Measurements from ENCODE around the gene RPL14.

Gene RPL14

GRCh38 chr3:40463579-40463978 lies 6.4 kb downstream of the RPL14 start:
- DNase-seq = no peak

GRCh38 chr3:40464339-40465110 lies 7.4 kb downstream of the RPL14 start:
- no peak for DNase-seq

- no peak for DNase-seq
Measured at GRCh38 chr3:40465111-40465407, 7.9 kb downstream of the RPL14 start.

- no peak for DNase-seq
Measured at GRCh38 chr3:40465456-40465855, 8.3 kb downstream of the RPL14 start.

DNA sequence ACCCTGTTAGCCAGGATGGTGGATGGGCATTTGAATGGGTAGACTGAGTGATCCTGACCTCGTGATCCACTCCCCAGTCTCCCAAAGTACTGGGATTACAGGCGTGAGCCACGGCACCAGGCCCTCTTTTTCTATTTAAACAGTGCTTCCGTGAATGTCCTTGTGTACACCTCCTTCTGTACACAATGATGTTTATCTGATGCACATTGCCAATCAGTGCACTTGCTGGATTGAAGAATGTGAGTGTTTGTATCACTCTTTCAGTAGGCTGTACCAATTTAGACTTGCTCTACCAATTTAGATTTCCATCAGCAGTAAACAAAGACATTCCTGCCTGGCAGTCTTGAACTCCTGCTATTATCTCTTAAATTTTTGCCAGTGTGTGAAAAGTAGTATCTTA lies 10.9 kb downstream of the RPL14 start:
- DNase-seq = no peak

DNA sequence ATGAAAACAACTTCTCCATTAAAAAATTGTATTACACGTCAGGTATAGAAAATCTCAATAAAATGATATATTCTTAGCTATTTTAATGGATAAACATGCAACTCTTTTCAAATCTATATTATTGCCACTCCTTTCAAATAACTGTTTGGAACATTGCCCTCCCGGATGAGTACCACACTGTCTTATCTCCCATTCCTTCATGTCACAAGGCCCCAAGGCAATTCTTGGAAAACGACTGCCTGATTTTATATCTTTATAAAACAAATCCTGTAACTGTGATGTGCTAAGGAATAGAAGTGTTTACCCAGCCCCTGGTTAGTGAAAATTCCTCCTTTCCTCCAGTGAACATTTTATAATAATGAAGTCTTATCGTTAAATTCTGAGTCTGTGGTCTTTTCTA lies 13.6 kb downstream of the RPL14 start:
- DNase-seq = no peak

DNA sequence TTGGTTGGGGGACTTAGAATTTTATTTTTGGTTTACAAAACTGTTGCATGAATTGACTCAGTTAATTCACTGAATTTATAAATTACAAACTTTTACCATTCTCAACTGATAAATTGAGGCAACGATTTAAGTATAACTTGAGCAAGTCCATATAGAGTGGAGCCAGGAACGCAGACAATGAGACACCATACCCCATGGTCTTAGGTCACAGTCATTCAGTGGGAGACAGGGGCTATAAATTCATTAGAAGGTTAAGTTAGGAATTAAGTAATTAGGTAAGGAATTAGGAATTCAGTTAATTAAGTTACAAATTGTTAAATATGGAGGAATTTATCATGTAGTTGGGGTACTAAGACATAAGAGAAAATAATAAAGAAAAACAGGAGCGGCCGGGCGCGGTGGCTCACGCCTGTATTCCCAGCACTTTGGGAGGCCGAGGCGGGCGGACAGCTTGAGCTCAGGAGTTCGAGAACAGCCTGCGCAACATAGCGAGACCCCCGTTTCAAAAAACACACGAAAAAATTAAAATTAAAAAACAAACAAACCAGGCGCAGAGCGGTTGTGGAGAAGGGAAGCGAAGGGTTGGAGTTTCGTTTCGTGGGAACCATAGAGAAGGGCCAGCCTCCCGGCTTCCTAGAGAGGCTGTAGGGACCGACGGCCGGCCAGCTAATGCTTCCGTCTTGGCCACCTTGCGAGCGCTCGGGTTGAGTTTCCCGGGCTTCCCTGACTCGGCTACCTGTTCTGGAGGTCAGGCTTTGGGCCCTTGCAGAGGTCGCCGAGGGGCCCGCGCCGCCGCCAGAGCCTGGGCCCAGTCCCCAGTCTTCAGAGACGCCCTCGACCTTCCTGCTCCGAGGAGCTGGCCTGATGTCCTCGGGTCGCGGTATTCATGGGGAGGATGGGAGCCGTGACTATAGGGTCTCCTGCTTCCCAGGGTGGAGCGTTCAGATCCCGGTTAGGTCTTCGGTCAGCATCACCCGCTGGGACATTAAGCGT lies 19.6 kb downstream of the RPL14 start, which contains the start of gene ZNF619:
TSS of gene ZNF619 (plus strand) at position 645 of the 993 bp plus-strand sequence. CDS start 858 bp downstream, outside the sequence.
- DNase-seq = peak; percentile 82

GRCh38 chr3:40477666-40478065 lies 20.5 kb downstream of the RPL14 start:
- no peak for DNase-seq

DNA sequence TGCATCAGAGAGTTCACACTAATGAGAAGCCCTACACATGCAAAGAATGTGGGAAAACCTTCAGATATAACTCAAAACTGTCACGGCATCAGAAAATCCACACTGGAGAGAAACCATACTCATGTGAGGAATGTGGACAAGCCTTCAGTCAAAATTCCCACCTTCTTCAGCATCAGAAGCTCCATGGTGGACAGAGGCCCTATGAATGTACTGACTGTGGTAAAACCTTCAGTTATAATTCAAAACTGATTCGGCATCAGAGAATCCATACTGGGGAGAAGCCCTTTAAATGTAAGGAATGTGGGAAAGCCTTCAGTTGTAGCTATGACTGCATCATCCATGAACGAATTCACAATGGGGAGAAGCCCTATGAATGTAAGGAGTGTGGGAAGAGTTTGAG lies 30.0 kb downstream of the RPL14 start:
- DNase-seq = no peak

DNA sequence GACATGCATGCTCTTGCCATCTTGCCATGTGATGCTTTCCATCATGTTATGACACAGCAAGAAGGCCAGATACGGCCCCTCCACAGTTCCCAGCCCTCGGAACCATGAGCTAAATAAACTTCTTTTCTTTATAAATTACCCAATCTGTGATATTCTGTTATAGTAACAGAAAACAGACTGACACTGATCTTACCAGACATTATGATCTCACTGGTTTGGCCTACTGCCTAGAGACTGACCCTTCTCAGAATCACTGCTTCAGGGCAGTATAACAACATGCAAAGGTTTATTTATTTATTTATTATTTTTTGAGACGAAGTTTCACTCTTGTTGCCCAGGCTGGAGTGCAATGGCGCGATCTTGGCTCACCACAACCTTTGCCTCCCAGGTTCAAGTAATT lies 33.8 kb downstream of the RPL14 start:
- DNase-seq = no peak

DNA sequence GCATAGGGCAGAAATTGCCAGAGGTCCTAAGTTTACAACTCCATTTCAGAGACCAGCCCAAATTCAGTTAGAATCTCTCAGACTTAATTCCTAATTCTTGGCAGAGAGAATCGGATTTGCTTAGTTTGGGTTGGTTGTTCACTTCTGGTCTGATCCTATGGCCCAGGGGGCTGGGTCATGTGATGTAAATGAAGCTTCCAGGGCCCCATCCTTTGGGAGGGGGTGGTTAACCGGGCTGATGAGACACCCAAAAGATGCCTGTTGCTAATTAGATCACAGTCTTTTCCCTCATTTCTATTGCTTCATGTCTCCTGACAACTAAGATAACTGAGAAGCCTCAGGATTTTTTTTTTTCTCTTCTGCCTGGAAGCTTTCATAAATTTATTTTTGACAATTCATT lies 37.6 kb downstream of the RPL14 start:
- DNase-seq = no peak

DNA sequence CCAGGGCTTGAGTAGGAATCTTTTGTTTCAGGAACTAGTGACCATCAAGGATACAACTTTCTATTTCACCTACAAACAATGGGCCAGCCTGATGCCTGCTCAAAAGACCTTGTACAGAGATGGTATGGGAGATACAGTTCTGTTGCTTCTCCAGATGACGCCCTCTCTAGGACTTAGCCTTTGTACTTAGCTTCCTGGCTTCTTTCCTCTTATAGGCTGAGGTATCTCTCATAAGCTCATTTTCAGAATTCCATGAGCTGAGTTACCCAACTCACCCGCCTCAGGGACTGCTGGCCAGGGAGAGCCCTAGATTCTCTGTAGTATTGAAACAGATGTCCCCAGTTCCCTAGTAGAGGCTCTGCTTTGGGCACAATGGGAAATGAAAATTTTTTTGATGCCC lies 40.1 kb downstream of the RPL14 start:
- no peak for DNase-seq

DNA sequence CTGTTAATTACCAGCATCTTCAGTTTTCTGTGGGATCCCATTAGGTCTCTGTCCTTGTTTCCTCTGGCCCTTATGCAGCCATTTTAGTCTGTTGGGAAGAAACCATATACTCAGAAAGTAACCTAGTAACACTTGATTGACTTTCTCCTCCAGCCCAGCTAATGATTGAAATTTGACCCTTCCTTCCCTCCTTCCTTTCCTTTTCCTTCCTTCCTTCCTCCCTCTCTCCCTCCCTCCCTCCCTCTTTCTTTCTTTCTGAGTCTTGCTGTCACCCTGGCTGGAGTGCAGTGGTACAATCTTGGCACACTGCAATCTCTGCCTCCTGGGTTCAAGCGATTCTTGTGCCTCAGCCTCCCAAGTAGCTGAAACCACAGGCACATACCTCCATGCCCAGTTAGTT lies 42.8 kb downstream of the RPL14 start:
- no peak for DNase-seq

DNA sequence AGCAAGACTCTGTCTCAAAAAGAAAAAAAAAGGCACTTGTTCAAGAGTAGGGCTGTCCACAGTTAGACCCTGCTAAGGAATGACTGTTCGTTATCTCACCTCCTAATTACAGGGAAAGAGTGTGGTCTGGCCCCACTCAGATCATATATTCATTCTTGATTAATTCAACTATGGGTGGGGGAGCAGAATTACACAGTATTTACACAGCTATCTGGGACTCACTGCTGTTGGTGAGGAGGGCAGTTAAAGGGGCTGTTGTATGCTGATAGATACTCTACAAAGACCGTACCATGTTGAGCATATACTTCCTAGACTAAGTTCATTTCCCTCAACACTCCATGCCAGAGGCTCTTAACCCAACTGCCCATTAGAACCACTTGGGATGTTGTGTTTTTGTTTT lies 44.9 kb downstream of the RPL14 start:
- no peak for DNase-seq

DNA sequence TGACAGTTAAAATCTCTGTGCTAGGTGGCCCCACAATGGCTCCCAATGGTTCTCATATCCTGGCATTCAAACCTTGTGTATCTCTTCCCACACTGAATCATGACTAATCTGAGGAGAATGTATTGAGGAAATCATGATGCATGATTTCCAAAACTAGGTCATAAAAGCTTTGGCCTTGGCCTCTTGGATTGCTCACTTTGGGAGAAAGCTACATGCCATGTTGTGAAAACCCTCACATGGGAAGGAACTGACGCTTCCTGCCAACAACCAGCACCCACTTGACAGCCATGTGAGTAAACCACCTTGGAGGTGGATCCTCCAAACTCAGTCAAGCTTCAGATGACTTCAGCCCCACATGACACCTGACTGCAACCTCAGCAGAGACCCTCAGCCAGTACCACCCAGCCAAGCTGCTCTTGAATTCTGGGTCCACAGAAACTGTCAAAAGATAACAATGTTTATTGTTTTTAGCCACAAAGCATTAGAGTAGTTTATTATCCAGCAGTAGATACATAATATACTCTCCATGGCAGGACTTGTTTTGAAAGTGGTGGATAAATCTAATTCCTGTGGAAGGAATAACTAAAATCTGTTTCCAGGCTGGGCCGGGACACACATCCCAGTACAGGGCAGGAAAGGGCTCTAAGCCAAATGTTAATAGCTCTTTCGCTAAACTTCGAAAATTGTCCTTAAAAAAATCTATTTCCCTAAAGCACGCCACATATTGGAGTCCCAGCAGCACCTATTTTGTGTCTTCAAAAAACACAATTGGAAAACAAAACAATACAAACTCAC lies 47.7 kb downstream of the RPL14 start:
- no peak for DNase-seq

DNA sequence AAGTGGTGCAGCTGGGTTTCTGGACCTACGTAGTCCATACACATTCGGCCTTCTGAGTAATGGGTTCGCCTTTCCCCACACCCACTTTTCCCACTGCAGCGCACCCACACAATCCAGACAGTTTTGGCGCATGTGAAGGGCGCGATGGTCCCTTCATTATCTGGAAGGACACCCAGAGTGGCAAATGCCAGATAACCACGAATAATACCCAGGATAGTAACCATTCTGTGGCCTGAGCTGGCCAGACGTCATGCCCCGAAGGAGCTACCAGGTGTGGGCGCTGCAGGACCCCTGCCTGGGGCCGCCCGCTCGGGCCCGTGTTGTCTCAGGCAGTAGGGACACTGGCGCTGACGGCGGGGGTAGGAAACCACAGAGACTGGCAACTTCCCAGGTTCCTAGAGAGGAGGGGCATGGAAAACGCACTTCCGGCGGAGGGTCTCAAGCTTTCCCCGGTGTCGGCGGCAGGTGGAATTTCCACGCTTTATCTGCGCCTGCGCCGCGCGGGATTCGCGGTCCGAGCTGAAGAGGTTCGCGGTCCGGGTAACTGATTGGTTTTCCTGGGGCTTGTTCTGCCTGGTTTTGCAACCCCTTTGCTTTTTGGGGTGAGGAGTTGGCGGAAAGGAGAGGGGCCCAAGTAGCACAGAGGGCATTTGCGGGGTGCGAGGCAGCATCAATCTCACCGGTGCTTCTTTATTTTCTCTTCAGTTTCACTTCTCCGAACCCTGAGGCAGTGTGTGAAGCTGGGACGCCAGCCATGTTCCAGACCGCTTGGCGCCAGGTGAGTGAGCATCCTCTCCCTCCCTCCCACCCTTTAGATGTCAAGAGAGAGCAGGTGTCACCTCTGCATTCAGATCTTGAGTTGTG lies 48.7 kb downstream of the RPL14 start, which contains the start of gene ZNF620:
TSS of gene ZNF620 (plus strand) at position 441 of the 864 bp plus-strand sequence. CDS start at position 755, 314 bp downstream.
- peak; percentile 97 for DNase-seq

DNA sequence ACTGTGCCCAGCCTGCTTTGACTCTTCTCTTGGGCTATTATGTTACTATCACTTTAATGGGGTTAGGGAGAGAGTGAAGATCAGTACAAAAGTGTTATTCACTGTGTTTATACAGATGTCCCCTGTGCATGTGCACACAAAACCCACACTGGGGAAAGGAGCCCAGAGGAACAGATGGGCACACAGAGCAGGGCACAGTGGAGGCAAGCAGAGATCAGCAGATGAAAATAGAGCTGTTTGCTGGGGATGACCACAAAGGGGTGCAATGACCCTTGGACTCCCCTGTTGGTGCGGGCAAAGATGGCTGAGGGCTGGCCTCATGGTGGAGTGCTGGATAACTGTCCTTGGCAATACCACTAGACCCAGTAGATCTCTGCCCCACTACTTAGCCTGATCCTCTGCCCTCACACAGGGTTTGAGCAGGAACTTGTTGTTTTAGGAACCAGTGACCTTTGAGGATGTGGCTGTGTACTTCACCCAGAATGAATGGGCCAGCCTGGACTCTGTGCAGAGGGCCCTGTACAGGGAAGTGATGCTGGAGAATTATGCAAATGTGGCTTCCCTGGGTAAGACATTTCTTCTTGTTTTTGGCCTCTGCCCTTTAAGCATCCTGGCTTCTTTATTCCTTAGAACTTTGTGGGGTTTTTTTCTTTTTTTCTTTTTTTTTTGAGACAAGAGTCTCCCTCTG lies 54.0 kb downstream of the RPL14 start:
- DNase-seq = no peak

DNA sequence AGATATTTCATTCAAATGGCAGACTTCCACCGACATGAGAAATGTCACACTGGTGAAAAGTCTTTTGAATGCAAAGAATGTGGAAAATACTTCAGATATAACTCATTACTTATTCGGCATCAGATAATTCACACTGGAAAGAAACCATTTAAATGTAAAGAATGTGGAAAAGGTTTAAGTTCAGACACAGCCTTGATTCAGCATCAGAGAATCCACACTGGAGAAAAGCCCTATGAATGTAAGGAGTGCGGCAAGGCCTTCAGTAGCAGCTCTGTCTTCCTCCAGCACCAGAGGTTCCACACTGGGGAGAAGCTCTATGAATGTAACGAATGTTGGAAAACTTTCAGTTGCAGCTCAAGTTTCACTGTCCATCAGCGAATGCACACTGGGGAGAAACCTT lies 59.1 kb downstream of the RPL14 start:
- DNase-seq = no peak

- no peak for DNase-seq
Measured at GRCh38 chr3:40518067-40518466, 60.9 kb downstream of the RPL14 start.

All from islet precursor cell (in vitro differentiated cells).